ENCODE measurements around the gene OR56A4.

DNA sequence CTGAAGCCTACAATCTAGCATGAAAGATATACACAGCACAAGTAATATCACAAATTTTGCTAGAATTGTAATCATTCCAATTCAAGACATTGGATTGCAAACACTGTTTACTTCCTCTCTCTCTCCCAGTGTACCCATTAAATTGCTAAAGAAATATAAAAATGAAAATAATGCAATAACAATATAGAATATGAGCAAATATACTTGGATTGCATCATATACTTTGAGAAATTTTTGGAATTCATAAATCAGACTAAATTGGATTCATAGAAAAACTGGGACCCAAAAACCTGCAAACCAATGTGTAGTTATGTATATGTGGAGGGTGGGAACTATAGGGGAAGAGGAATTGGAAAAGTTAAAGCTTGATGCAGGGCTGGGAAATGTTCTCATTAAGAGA lies 48.8 kb upstream of the OR56A4 start:
- TF ChIP-seq ARNT (IDR thresholded peaks at IDR 0.05) (no peak), FOXK2 (IDR thresholded peaks at IDR 0.05) (no peak), SUZ12 (IDR thresholded peaks at IDR 0.05) (no peak), SP1 (IDR thresholded peaks at IDR 0.05) (no peak), TARDBP (IDR thresholded peaks at IDR 0.05) (no peak), L3MBTL2 (conservative IDR thresholded peaks at IDR 0.05) (no peak), BHLHE40 (IDR thresholded peaks at IDR 0.05; ENCODE audit: borderline replicate concordance) (no peak), ELF4 (IDR thresholded peaks at IDR 0.05) (no peak), FOXM1 (IDR thresholded peaks at IDR 0.05; ENCODE audit: borderline replicate concordance) (no peak), HDGF (IDR thresholded peaks at IDR 0.05; ENCODE audit: borderline replicate concordance) (no peak), ZNF384 (IDR thresholded peaks at IDR 0.05) (no peak), CTBP1 (IDR thresholded peaks at IDR 0.05; ENCODE audit: borderline replicate concordance) (no peak)
- TF ChIP-seq, protein P1, sequence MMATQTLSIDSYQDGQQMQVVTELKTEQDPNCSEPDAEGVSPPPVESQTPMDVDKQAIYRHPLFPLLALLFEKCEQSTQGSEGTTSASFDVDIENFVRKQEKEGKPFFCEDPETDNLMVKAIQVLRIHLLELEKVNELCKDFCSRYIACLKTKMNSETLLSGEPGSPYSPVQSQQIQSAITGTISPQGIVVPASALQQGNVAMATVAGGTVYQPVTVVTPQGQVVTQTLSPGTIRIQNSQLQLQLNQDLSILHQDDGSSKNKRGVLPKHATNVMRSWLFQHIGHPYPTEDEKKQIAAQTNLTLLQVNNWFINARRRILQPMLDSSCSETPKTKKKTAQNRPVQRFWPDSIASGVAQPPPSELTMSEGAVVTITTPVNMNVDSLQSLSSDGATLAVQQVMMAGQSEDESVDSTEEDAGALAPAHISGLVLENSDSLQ (IDR thresholded peaks at IDR 0.05) = no peak
